Mammary epithelial cell (primary cell): ENCODE measurements around the gene ISLR.
A peak's percentile ranks its signal among the peaks of the same experiment; 100 is the strongest.

Experiments used
- CTCF ChIP-seq, 2 donors: IDR thresholded peaks in 1 of 2; conservative IDR thresholded peaks in 1 of 2; 2 replicates each; pipeline ENCODE4 v1.5.1; 2011 to 2012; ENCODE audit warnings: inconsistent platforms in 2 of 2, low read length in 2 of 2, mild to moderate bottlenecking in 2 of 2, control low read depth in 1 of 2, low read depth in 1 of 2; ENCODE audit not compliant: insufficient read depth in 1 of 2; ENCODE audit errors: extremely low read depth in 1 of 2
- EZH2 ChIP-seq: IDR thresholded peaks from 2 replicates; pipeline ENCODE4 v1.6.1; 2012; ENCODE audit warnings: low read length, inconsistent platforms, borderline replicate concordance

- peak; percentile 80 to 99 for TF ChIP-seq CTCF (conservative IDR thresholded peaks at IDR 0.05 in 1 of 2, IDR thresholded peaks at IDR 0.05 in 1 of 2; ENCODE audit: extremely low read depth in 1 of 2, insufficient read depth in 1 of 2, low read depth in 1 of 2, low read length in 2 of 2)
- no peak for TF ChIP-seq EZH2
Observed at GRCh38 chr15:74127255-74127953, 46.1 kb upstream of the ISLR start.
